Measurements from ENCODE around the gene CPNE5.

The CPNE5 gene

GRCh38 chr6:36783603-36784375, 55.5 kb downstream of the CPNE5 start:
- no peaks in the 10 kb centered on the region; the same call in 1 of the 2 replicates for H3K27me3 ChIP-seq (replicated peaks; ENCODE audit: insufficient read depth, low read length)
- no peaks in the 10 kb centered on the region for H4K20me1 ChIP-seq (ENCODE audit: insufficient read depth, low read length)
- no peak for DNase-seq
- no peaks in the 10 kb centered on the region for H3K4me1 ChIP-seq (ENCODE audit: low read length)
- H3K4me3 ChIP-seq (ENCODE audit: low read length), result no peak overlapping the region
- H2AFZ ChIP-seq (ENCODE audit: low read length), result no peak overlapping the region
- no peak overlapping the region for H3K27ac ChIP-seq (ENCODE audit: low read length)
- H3K79me2 ChIP-seq (ENCODE audit: low read length), result no peaks in the 10 kb centered on the region
- no peaks in the 10 kb centered on the region for H3K36me3 ChIP-seq (replicated peaks; ENCODE audit: insufficient read depth, low read length)
- H3K9me2 ChIP-seq (replicated peaks; ENCODE audit: insufficient read depth, low read length), result no peaks in the 10 kb centered on the region
- H3K9me3 ChIP-seq (replicated peaks; ENCODE audit: insufficient read depth, low read length), result no peaks in the 10 kb centered on the region
- H3F3A ChIP-seq (ENCODE audit: insufficient read depth, low read length), result no peaks in the 10 kb centered on the region
- no peak overlapping the region for H3K9ac ChIP-seq (ENCODE audit: low read length)
- no peak overlapping the region for H3K4me2 ChIP-seq (ENCODE audit: low read depth, low read length)
- TF ChIP-seq EZH2phosphoT487 (IDR thresholded peaks at IDR 0.05; ENCODE audit: low read length) (no peak), CTCF (IDR thresholded peaks at IDR 0.05; ENCODE audit: low read length) (no peak), EZH2 (optimal IDR thresholded peaks at IDR 0.05; ENCODE audit: low read depth, low read length) (no peak)

DNA sequence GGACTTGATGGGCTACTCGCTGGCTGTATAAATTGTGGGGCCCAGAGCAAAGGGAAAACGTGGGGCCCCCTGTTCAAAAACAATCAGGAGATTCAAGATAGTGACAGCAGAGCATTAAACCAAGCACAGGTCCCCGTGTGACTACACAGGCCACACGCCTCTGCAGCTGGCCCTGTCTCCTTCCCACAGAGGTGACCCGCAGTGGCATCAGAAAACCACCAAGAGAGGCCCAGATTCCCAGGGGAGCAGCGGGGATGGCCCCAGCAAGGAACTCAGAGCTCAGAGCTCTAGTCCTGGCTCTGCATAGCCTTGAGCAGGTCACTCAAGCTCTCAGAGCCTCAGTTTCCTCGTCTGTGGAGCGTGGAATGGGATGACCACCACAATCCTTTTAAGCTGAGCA, 57.6 kb downstream of the CPNE5 start:
- Histone ChIP-seq H3K79me2 (ENCODE audit: low read length) (no peaks in the 10 kb centered on the region), H4K20me1 (ENCODE audit: insufficient read depth, low read length) (no peaks in the 10 kb centered on the region), H2AFZ (ENCODE audit: low read length) (no peak overlapping the region), H3K4me2 (ENCODE audit: low read depth, low read length) (no peak overlapping the region), H3K9ac (ENCODE audit: low read length) (no peak overlapping the region), H3K27ac (ENCODE audit: low read length) (no peak overlapping the region), H3K9me3 (replicated peaks; ENCODE audit: insufficient read depth, low read length) (no peaks in the 10 kb centered on the region), H3K4me1 (ENCODE audit: low read length) (no peaks in the 10 kb centered on the region), H3K4me3 (ENCODE audit: low read length) (no peak overlapping the region), H3F3A (ENCODE audit: insufficient read depth, low read length) (no peaks in the 10 kb centered on the region), H3K27me3 (replicated peaks; ENCODE audit: insufficient read depth, low read length) (no peaks in the 10 kb centered on the region; the same call in 1 of the 2 replicates), H3K9me2 (replicated peaks; ENCODE audit: insufficient read depth, low read length) (no peaks in the 10 kb centered on the region), H3K36me3 (replicated peaks; ENCODE audit: insufficient read depth, low read length) (no peaks in the 10 kb centered on the region)
- DNase-seq, result no peak
- TF ChIP-seq CTCF (IDR thresholded peaks at IDR 0.05; ENCODE audit: low read length) (no peak), EZH2phosphoT487 (IDR thresholded peaks at IDR 0.05; ENCODE audit: low read length) (no peak), EZH2 (optimal IDR thresholded peaks at IDR 0.05; ENCODE audit: low read depth, low read length) (no peak)

GRCh38 chr6:36780442-36781177, 58.6 kb downstream of the CPNE5 start:
- H4K20me1 ChIP-seq (ENCODE audit: insufficient read depth, low read length), result no peaks in the 10 kb centered on the region
- H3K9ac ChIP-seq (ENCODE audit: low read length), result no peak overlapping the region
- H3K4me3 ChIP-seq (ENCODE audit: low read length), result no peak overlapping the region
- H3K4me2 ChIP-seq (ENCODE audit: low read depth, low read length), result no peak overlapping the region
- H3K36me3 ChIP-seq (replicated peaks; ENCODE audit: insufficient read depth, low read length), result no peaks in the 10 kb centered on the region
- no peak overlapping the region for H3K27ac ChIP-seq (ENCODE audit: low read length)
- H3K27me3 ChIP-seq (replicated peaks; ENCODE audit: insufficient read depth, low read length), result no peaks in the 10 kb centered on the region; the same call in 1 of the 2 replicates
- H3K4me1 ChIP-seq (ENCODE audit: low read length), result no peaks in the 10 kb centered on the region
- H3K9me3 ChIP-seq (replicated peaks; ENCODE audit: insufficient read depth, low read length), result no peaks in the 10 kb centered on the region
- no peaks in the 10 kb centered on the region for H3K9me2 ChIP-seq (replicated peaks; ENCODE audit: insufficient read depth, low read length)
- TF ChIP-seq EZH2 (optimal IDR thresholded peaks at IDR 0.05; ENCODE audit: low read depth, low read length), result no peak
- TF ChIP-seq CTCF (IDR thresholded peaks at IDR 0.05; ENCODE audit: low read length), result no peak
- TF ChIP-seq EZH2phosphoT487 (IDR thresholded peaks at IDR 0.05; ENCODE audit: low read length), result no peak
- no peaks in the 10 kb centered on the region for H3F3A ChIP-seq (ENCODE audit: insufficient read depth, low read length)
- H3K79me2 ChIP-seq (ENCODE audit: low read length), result no peaks in the 10 kb centered on the region
- no peak overlapping the region for H2AFZ ChIP-seq (ENCODE audit: low read length)
- no peak for DNase-seq

Data from MM.1S (cell line).